ENCODE measurements around the gene SLC39A11.
"Not testable (repeated sequence)": the region's sequence is repeated elsewhere in the genome, so short reads cannot be mapped to it uniquely, and the experiment has no call there.

SLC39A11 gene

GRCh38 chr17:73092523-73093135, at the start of gene SLC39A11:
Gene SLC39A11, minus strand, starts transcription at chr17:73092688. Its CDS starts 3,924 bp downstream, at chr17:73088764.
- peak; percentile 80 to 86 for DNase-seq (ENCODE audit: extremely low read depth in 1 of 2, low read depth in 1 of 2)

GRCh38 chr17:73141411-73141810, 48.9 kb upstream of the SLC39A11 start:
- DNase-seq (ENCODE audit: extremely low read depth in 1 of 2, low read depth in 1 of 2): no peak

GRCh38 chr17:73140566-73140965, 48.1 kb upstream of the SLC39A11 start:
- no peak for DNase-seq (ENCODE audit: extremely low read depth in 1 of 2, low read depth in 1 of 2)

GRCh38 chr17:73139296-73139695, 46.8 kb upstream of the SLC39A11 start:
- DNase-seq (ENCODE audit: extremely low read depth in 1 of 2, low read depth in 1 of 2): no peak

GRCh38 chr17:73138541-73139138, 46.2 kb upstream of the SLC39A11 start:
- no peak for DNase-seq (ENCODE audit: extremely low read depth in 1 of 2, low read depth in 1 of 2)

GRCh38 chr17:73137376-73137775, 44.9 kb upstream of the SLC39A11 start:
- no peak for DNase-seq (ENCODE audit: extremely low read depth in 1 of 2, low read depth in 1 of 2)

GRCh38 chr17:73135766-73136165, 43.3 kb upstream of the SLC39A11 start:
- no peak for DNase-seq (ENCODE audit: extremely low read depth in 1 of 2, low read depth in 1 of 2)

- no peak for DNase-seq (ENCODE audit: extremely low read depth in 1 of 2, low read depth in 1 of 2)
Observed at GRCh38 chr17:73133911-73134649, 41.6 kb upstream of the SLC39A11 start.

- DNase-seq (ENCODE audit: extremely low read depth in 1 of 2, low read depth in 1 of 2): no peak
Observed at GRCh38 chr17:73132085-73132492, 39.6 kb upstream of the SLC39A11 start.

GRCh38 chr17:73131439-73131838, 39.0 kb upstream of the SLC39A11 start:
- DNase-seq (ENCODE audit: extremely low read depth in 1 of 2, low read depth in 1 of 2): not testable (repeated sequence)

- no peak for DNase-seq (ENCODE audit: extremely low read depth in 1 of 2, low read depth in 1 of 2)
Observed at GRCh38 chr17:73130977-73131376, 38.5 kb upstream of the SLC39A11 start.

GRCh38 chr17:73128496-73128895, 36.0 kb upstream of the SLC39A11 start:
- DNase-seq (ENCODE audit: extremely low read depth in 1 of 2, low read depth in 1 of 2): no peak

- DNase-seq (ENCODE audit: extremely low read depth in 1 of 2, low read depth in 1 of 2): no peak
Observed at GRCh38 chr17:73126716-73127473, 34.4 kb upstream of the SLC39A11 start.

- DNase-seq (ENCODE audit: extremely low read depth in 1 of 2, low read depth in 1 of 2): no peak
Observed at GRCh38 chr17:73123606-73124320, 31.3 kb upstream of the SLC39A11 start.

- no peak for DNase-seq (ENCODE audit: extremely low read depth in 1 of 2, low read depth in 1 of 2)
Observed at GRCh38 chr17:73122953-73123605, 30.6 kb upstream of the SLC39A11 start.

- no peak for DNase-seq (ENCODE audit: extremely low read depth in 1 of 2, low read depth in 1 of 2)
Observed at GRCh38 chr17:73121506-73121905, 29.0 kb upstream of the SLC39A11 start.

- no peak for DNase-seq (ENCODE audit: extremely low read depth in 1 of 2, low read depth in 1 of 2)
Observed at GRCh38 chr17:73119631-73120030, 27.1 kb upstream of the SLC39A11 start.

GRCh38 chr17:73118951-73119391, 26.5 kb upstream of the SLC39A11 start:
- no peak for DNase-seq (ENCODE audit: extremely low read depth in 1 of 2, low read depth in 1 of 2)

GRCh38 chr17:73118139-73118538, 25.7 kb upstream of the SLC39A11 start:
- DNase-seq (ENCODE audit: extremely low read depth in 1 of 2, low read depth in 1 of 2): no peak

- DNase-seq (ENCODE audit: extremely low read depth in 1 of 2, low read depth in 1 of 2): no peak
Observed at GRCh38 chr17:73112246-73112645, 19.8 kb upstream of the SLC39A11 start.

Data from stimulated activated CD8-positive, alpha-beta memory T cell treated with anti-CD3 and anti-CD28 coated beads, Interleukin-7, amount 100 ng/mL, for 48 hours (primary cell).